ENCODE results near the gene HDAC2.

DNA sequence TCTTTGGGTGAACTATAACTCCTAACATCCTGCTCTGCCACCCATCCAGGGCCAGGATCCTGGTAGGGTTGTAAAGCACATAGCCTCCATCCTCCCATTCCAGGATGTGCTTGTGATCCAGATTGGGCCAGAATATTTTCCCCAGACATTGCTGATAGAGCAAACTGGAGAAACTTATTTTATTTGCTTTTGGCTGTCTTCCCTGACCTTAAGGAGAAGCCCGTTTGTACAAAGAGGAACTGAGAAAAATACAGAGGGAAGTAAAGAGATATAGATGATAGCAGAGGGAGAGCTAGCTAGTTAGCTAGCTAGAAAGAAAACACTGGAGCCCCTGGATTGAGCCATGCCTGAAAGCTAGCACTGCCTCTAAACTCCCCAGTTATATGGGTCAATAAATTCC, 9.0 kb upstream of the HDAC2 start:
- TF ChIP-seq POLR2AphosphoS5 (IDR thresholded peaks at IDR 0.05; ENCODE audit: borderline replicate concordance, low read depth, low read length) (no peak), EZH2 (IDR thresholded peaks at IDR 0.05) (no peak)

Data from SK-N-MC (cell line).